Endothelial cell of umbilical vein (primary cell): Measurements from ENCODE around the gene DIPK1C. TPM values are rescaled to one million over a fixed set of nuclear protein-coding genes. Genes with fewer than 3 reads are reported as not detected.

Source experiments
- BruUV-seq: library from RNA; stranded (reverse); fragments of 400-500 nt; replicated peaks from 2 replicates; lab custom pipeline; 2021; lab: Mats Ljungman, UMichigan
- CTCF ChIA-PET: fragments of 300-600, 350-600 bp; sonication (Branson Sonifier 250); formaldehyde crosslinking; loops from one replicate; lab custom pipeline; 2021; ENCODE audit warnings: antibody characterized with exemption, inconsistent platforms; lab: Charles Lee
- POLR2A ChIA-PET: fragments of 300-600, 350-600 bp; sonication (Branson Sonifier 250); formaldehyde crosslinking; loops from one replicate; lab custom pipeline; 2021; ENCODE audit warnings: antibody characterized with exemption, inconsistent platforms; lab: Charles Lee
- DNase-seq: peaks from one replicate; pipeline ENCODE4 v3.0.0-alpha.2; 2011; ENCODE audit warnings: low read depth, low spot score
- FAIRE-seq: peaks from 2 replicates; lab custom pipeline; 2011; peaks lifted over from hg19 to GRCh38; lab: Jason Lieb, UNC
- H2AFZ ChIP-seq: 2 replicates; pipeline ENCODE4 v1.6.0; 2012; ENCODE audit warnings: low read depth, low read length, control low read depth, inconsistent platforms
- H3K27ac ChIP-seq: 2 replicates; pipeline ENCODE4 v1.5.1; 2011; ENCODE audit warnings: low read depth, mild to moderate bottlenecking, control low read depth, low read length, moderate library complexity; ENCODE audit not compliant: insufficient read depth
- H3K27me3 ChIP-seq, 2 experiments: 2 replicates each; pipeline versions ENCODE4 v1.6.0 to v1.6.1; 2011; ENCODE audit warnings: low read length in 2 of 2, mixed read lengths in 1 of 2; ENCODE audit not compliant: control insufficient read depth in 2 of 2, insufficient read depth in 2 of 2
- H3K36me3 ChIP-seq, 2 experiments: 2 replicates in 1 of 2; 3 replicates in 1 of 2; pipeline ENCODE4 v1.5.1; 2011; ENCODE audit warnings: low read length in 2 of 2, mild to moderate bottlenecking in 1 of 2, moderate library complexity in 1 of 2; ENCODE audit not compliant: control insufficient read depth in 2 of 2, insufficient read depth in 2 of 2; ENCODE audit errors: extremely low read depth in 1 of 2
- H3K4me1 ChIP-seq: 3 replicates; pipeline ENCODE4 v1.5.1; 2011; ENCODE audit warnings: mild to moderate bottlenecking, low read length; ENCODE audit not compliant: control insufficient read depth, insufficient read depth; ENCODE audit errors: extremely low read depth
- H3K4me2 ChIP-seq: 2 replicates; pipeline ENCODE4 v1.6.1; 2011; ENCODE audit warnings: low read length, control low read depth, mixed read lengths; ENCODE audit not compliant: insufficient read depth
- H3K4me3 ChIP-seq, 3 experiments: fragments of 200-600 bp in 1 of 3; sonication (generic), shearing (Covaris generic) in 1 of 3; replicated peaks in 1 of 3; 2 replicates each; pipeline ENCODE4 v1.5.1; 2011 to 2016; ENCODE audit warnings: control low read depth in 3 of 3, low read length in 3 of 3, mild to moderate bottlenecking in 2 of 3, inconsistent platforms in 1 of 3, low read depth in 1 of 3, moderate library complexity in 1 of 3; ENCODE audit not compliant: insufficient read depth in 1 of 3
- H3K79me2 ChIP-seq: 2 replicates; pipeline ENCODE4 v1.6.0; 2012; ENCODE audit warnings: low read length, inconsistent platforms; ENCODE audit not compliant: control insufficient read depth, insufficient read depth
- H3K9ac ChIP-seq: replicated peaks from 2 replicates; pipeline ENCODE3; 2011; ENCODE audit warnings: low read length, control low read depth; ENCODE audit not compliant: insufficient read depth; ENCODE audit errors: extremely low read depth
- H3K9me1 ChIP-seq: replicated peaks from 3 replicates; pipeline ENCODE4 v1.6.0; 2011; ENCODE audit warnings: mild to moderate bottlenecking, low read length; ENCODE audit not compliant: control insufficient read depth, insufficient read depth; ENCODE audit errors: extremely low read depth
- H3K9me3 ChIP-seq: replicated peaks from 2 replicates; pipeline ENCODE4 v1.5.1; 2012; ENCODE audit warnings: low read length, inconsistent platforms; ENCODE audit not compliant: control insufficient read depth, insufficient read depth
- H4K20me1 ChIP-seq: replicated peaks from 2 replicates; pipeline ENCODE3; 2011; ENCODE audit warnings: mild to moderate bottlenecking, low read length; ENCODE audit not compliant: control insufficient read depth, insufficient read depth; ENCODE audit errors: extremely low read depth
- CTCF ChIP-seq, 2 donors: IDR thresholded peaks; 1 replicate in 1 of 2; 2 replicates in 1 of 2; pipeline ENCODE4 v1.5.1; 2011; ENCODE audit warnings: low read length in 2 of 2, mild to moderate bottlenecking in 2 of 2, moderate library complexity in 2 of 2, control low read depth in 1 of 2, inconsistent platforms in 1 of 2, low read depth in 1 of 2; ENCODE audit not compliant: insufficient read depth in 1 of 2; ENCODE audit errors: extremely low read depth in 1 of 2
- EZH2 ChIP-seq: IDR thresholded peaks from 2 replicates; pipeline ENCODE4 v1.6.1; 2012; ENCODE audit warnings: borderline replicate concordance, low read depth, mild to moderate bottlenecking, moderate library complexity, low read length, inconsistent platforms; ENCODE audit not compliant: severe bottlenecking
- FOS ChIP-seq: IDR thresholded peaks from 2 replicates; pipeline ENCODE4 v1.6.1; 2011; ENCODE audit warnings: mild to moderate bottlenecking, low read length, moderate library complexity, borderline replicate concordance; ENCODE audit not compliant: insufficient read depth
- GATA2 ChIP-seq: IDR thresholded peaks from 2 replicates; pipeline ENCODE4 v1.7.0; 2011; ENCODE audit warnings: low read depth, mild to moderate bottlenecking, moderate library complexity, mixed read lengths, low read length; ENCODE audit not compliant: insufficient read length, insufficient read depth
- JUN ChIP-seq: IDR thresholded peaks from 2 replicates; pipeline ENCODE4 v1.6.1; 2011; ENCODE audit warnings: borderline replicate concordance, low read depth; ENCODE audit not compliant: insufficient read length, insufficient read depth
- MAX ChIP-seq: IDR thresholded peaks from 2 replicates; pipeline ENCODE4 v1.6.1; 2011; ENCODE audit not compliant: insufficient read depth, insufficient read length
- MYC ChIP-seq: IDR thresholded peaks from one replicate; pipeline ENCODE4 v1.6.1; 2011; ENCODE audit warnings: mild to moderate bottlenecking, low read depth, low read length
- POLR2A ChIP-seq: IDR thresholded peaks from 2 replicates; pipeline ENCODE4 v1.6.1; 2012; ENCODE audit warnings: low read depth, mild to moderate bottlenecking, control low read depth, low read length
- POLR2AphosphoS5 ChIP-seq: IDR thresholded peaks from 2 replicates; pipeline ENCODE4 v1.6.1; 2012; ENCODE audit warnings: low read depth, mild to moderate bottlenecking, control low read depth, low read length, moderate library complexity; ENCODE audit not compliant: insufficient read depth
- dilution Hi-C: fragments of 300-500 bp; cut with MboI; formaldehyde crosslinking; loops from one replicate; pipeline ENCODE4 v1.15.0; 2019; ENCODE audit warnings: low sequenced_read_pairs; ENCODE audit not compliant: extremely low pct_ligation_motif_present
- intact Hi-C: fragments of 100-400 bp; cut with micrococcal nuclease; formaldehyde crosslinking; loops from one replicate; pipeline ENCODE4 v1.10.0; 2022
- polyA plus RNA-seq, 4 experiments: library from polyadenylated mRNA; depleted of rRNA in 3 of 4; stranded (reverse) in 3 of 4; unstranded in 1 of 4; fragments of >200 nt; gene quantifications; 2 replicates each; pipeline versions ENCODE4 v1.2.1 to v1.2.3, GENCODE V29; 2011 to 2012; ENCODE audit warnings: missing spikeins in 1 of 4
- total RNA-seq: library from RNA; stranded (reverse); gene quantifications from 2 replicates; pipeline ENCODE4 v1.2.3, GENCODE V29; 2021

The DIPK1C gene
- total and polyA plus RNA-seq, 2 donors (not counting 3 experiments of a cell fraction or from before 2014, with no cell fraction given), result not detected

DNA sequence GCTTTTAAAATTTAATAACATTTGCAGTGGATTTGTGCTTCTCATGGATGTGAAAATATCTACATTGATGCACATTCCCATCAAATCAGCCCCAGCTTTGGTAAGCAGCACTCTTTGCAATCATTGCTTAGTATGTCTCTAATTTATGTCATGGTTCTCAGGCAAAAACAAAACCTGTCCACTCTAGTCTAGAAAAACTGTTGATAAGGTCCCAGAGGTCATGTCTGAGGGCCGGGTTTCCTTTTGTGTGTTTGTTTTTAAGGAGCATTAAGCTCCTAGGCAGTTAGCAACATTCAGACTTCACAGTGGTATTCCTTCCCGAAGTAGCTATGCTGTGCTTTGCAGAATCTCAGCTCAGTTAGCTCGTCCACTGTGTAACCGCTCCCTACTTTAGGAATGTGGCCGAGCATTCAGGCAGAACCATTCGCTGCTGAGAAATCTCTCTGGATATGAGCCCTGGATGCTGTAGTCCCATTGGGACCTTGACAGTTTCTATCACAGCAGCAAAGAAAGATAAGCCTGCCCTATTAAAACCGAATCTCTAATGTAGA is 4.0 kb downstream of the DIPK1C start:
- H3K36me3 ChIP-seq, result no peaks in the 10 kb centered on the region
- H3K4me1 ChIP-seq, result no peaks in the 10 kb centered on the region
- H3K27me3 ChIP-seq, result peaks cover 26 to 41% of the 10 kb centered on the region in 2 experiments
- no peak for DNase-seq
- TF ChIP-seq FOS (no peak), EZH2 (no peak), JUN (no peak), MYC (no peak), MAX (no peak), POLR2A (no peak), CTCF (IDR thresholded peaks at IDR 0.05; ENCODE audit: extremely low read depth in 1 of 2, insufficient read depth in 1 of 2, low read depth in 1 of 2, low read length in 2 of 2) (no peak), GATA2 (no peak), POLR2AphosphoS5 (no peak)
- no TSS peak for BruUV-seq
- no peak overlapping the region for H2AFZ ChIP-seq
- H3K27ac ChIP-seq, result no peak overlapping the region
- dilution Hi-C loops (no loop called here), intact Hi-C loops (no loop called here)
- H3K9me3 ChIP-seq, result no peaks in the 10 kb centered on the region
- ChIA-PET CTCF (no interaction called here), POLR2A (no interaction called here)
- no peaks in the 10 kb centered on the region for H3K79me2 ChIP-seq
- no peak overlapping the region for H3K4me3 ChIP-seq
- H3K9ac ChIP-seq, result no peak overlapping the region
- FAIRE-seq, result no peak
- no peak overlapping the region for H3K4me2 ChIP-seq
- H4K20me1 ChIP-seq, result no peaks in the 10 kb centered on the region
- H3K9me1 ChIP-seq, result no peaks in the 10 kb centered on the region
